HS-27A (cell line): Measurements from ENCODE around the gene SGIP1.

Experiments
- DNase-seq: peaks from one replicate; pipeline ENCODE4 v3.0.0-alpha.2; 2012; ENCODE audit warnings: low read depth, missing footprints

Gene SGIP1

DNA sequence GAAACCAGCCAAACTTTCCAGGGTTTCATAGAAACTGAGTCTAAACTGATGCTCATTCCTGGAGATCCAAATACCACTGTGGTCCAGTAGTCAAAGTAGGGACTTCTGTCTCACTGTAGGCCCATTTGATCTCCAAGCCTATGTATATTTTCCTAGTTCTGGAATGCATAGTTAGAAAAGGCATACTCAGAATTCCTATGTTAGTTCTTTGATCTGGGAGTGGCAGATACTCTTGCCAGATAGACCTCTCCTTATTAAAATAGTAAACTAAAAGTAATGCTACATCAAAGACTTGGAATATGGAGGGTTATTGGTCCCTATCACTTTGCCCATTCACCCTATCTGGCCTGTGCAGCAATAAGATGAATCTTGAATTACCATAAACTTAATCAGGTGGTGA lies 10.4 kb upstream of the SGIP1 start:
- DNase-seq, result no peak

DNA sequence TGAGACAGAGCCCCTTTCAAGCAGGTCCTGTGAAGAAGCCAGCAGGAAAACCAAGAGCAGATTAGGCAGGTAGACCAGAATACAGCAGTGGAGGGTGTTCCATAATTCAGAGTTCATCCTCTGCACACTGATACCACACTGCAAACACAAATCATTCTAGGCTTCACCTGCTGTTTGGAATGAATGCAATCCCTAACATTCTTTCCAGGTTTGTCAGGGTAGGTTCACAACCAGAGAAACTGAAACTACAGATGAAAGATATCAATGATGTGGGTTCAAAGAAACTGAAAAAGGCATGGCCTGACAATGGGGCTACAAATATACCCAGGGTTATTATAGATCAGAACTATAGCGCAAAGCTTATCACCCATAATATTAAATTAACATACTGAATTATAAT lies 8.9 kb upstream of the SGIP1 start:
- no peak for DNase-seq

- no peak for DNase-seq
Observed at GRCh38 chr1:66526036-66526435, 7.9 kb upstream of the SGIP1 start.

DNA sequence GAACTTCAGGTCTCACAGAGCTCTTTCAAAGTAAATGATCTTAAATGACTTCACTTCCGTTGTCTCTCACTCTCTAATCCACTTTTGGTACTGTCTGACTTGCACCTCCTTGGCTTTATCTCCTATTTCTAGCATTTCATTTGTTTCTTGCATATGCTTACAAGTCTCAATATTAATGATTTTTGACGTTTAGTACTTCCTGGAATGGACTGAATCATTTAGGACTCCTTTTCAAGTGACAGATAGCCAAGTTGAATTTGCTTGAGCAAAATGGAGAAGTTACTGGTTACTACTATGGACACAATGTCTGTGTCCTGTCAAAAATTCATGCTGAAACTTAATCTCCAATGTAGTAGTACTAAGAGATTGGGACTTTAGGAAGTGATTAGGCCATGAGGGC lies 7.0 kb upstream of the SGIP1 start:
- DNase-seq, result no peak

DNA sequence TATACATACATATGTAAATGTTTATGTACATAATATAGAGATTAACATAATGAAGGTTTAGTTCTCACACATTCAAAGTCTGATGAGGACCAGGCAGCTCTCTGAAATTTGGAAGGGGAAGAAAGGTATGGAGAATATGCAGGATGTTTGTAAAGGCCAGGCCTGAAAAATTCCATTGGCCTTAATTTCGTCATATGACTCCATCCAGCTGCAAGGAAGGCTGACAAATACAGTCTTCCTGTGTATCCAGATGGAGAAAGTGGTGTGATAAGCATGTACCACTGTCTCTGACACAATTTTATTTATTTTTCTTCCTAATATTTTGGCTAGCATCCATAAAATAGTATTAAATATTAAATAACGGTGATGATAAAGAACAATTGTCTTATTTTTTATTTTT lies 6.3 kb upstream of the SGIP1 start:
- DNase-seq, result peak; percentile 84

DNA sequence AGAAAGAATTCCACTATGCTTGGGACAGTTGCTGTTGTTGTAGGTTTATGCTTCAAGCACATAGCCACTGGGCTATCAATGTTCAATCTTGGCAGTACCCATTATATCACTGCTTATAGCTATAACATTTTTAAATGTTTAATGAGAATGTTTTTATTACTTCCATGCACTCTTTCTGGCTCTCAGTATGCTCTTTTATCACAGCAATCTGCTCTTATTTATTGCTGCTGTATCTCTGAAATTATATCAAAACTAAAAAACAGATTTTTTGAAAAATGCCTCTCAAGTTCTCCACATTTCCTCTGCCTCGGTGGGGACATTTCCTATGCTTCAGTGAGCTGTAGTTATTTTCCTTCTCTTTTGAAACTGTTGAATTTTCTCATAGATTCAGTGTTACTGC lies 5.4 kb upstream of the SGIP1 start:
- DNase-seq, result no peak

- no peak for DNase-seq
Observed at GRCh38 chr1:66532214-66532613, 1.7 kb upstream of the SGIP1 start.

DNA sequence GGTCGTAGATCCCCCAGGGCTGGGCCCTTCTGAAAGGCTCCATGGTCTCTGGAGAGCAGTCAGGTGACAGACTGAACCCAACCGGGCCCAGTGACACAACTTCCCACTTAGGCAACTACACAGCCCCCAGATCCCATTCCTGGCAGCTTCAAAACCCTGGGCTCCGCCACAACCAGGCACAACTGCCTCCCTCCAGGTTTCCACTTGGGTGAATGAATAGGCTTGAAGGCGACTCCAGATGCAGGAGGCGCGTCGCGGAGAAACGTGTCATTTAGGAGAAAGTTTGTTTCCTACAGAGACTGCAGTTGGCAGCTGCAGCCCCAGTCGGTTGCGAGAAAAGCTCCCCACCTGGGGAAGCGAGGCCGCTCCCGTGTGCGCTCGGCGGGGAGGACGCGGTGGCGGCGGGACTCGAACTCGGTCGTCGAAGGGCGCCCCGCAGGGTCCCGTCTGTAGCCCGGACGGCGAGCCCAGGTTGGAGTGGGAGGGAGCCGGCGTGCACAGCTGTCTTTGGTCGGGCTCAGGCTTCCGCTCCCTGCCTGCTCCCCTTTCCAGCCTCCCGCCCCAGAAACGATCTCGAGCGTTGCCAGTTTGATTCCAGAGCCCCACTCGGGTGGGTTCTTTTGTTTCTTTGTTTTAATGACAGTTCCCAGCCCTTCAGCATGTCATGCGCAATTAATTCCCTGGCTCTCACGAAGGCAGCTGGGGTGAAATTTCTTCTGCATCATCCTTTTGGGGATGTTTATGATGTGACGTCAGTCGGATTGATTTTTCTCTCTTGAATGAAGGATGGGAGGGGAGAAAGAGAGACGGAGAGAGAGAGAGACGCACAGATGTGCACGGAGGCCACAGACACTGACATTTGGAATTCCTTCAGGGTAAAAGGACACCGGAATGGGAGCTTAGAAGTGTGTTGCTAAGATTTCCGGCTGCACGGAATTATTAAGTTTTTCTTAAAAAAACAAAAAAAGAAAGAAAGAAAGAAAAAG lies 862 bp upstream of the SGIP1 start:
- peak; percentile 80 for DNase-seq

- DNase-seq, result no peak
Observed at GRCh38 chr1:66535061-66535460, 1.1 kb downstream of the SGIP1 start.

DNA sequence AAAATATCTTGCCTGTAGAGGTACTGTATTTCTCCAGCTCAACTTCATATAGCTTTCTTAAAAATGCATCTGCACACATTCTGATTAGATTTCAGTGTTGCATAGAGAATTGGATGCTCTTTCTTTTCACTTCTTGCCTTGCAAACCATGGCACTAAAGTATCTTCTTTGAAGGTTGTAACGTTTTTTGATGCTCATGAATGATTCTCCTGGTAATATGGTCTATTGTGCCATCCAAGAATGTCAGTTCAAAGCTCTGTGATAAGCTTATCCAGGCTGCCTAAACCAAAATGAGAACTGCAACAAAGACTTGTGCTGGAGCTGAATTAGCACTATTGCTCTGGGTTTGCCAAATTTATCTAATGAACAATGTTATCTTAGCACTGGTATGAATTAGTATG lies 1.9 kb downstream of the SGIP1 start:
- DNase-seq, result no peak

GRCh38 chr1:66537718-66538117 lies 3.8 kb downstream of the SGIP1 start:
- no peak for DNase-seq

DNA sequence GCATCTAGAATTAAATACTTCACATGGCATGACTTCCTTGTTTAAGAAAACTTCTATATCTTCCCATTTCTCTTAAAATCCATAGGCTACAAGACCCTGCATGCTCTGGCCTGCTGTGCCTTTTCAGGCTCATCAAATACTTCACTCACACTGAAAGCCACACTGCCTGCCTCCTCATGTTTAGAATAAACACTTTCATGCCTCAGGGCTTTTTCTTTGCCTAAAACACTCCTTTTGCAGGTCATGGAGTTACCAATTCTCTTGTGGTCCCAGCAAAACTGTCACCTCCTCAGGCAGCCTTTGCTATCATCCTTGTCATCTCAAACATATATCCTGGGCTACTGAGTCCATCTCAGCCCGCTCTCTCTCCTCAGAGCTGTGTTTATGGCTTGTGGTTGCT lies 5.5 kb downstream of the SGIP1 start:
- no peak for DNase-seq

DNA sequence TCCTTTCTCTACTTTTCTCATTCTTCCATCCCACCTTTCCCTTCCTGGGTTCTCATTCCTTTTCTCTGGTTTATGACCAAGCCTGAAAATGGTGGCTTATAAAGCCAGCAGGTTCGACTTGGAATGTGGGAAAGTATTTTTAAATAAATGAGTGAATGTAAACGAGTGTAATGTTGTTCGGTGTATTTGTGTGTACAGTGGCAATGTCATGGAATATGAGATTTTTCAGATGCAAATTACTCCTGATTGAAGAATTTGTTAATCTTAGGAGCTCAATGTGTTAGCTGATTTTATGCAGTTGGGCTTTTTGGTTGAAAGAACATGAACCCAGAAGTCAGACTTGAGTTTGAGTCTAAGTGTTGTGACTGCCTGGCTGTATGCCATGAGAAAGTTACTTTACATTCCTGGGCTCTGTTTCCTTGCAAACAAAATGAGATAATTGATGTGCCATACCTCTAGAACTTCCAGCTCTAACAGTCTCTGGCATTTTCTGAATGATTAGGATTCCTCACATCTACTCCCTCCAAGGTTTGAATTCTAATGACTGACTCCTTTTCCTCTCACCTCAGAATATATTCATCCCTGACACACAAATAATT lies 6.6 kb downstream of the SGIP1 start:
- DNase-seq, result peak; percentile 78

DNA sequence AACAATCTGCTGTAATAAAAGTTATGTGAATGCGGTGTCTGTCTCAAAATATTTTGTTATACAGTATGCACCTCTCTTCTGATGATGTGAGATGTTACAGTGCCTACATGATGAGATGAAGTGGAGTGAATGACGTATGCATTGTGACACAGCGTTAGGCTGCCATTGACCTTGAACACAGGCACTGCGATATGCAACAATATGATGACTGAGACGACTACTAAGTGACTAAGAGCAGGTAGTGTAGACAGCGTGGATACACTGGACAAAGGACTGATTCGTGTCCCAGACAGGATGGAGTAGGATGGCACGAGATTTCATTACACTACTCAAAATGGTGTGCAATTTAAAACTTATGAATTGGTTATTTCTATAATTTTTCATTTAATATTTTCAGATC lies 8.4 kb downstream of the SGIP1 start:
- no peak for DNase-seq

DNA sequence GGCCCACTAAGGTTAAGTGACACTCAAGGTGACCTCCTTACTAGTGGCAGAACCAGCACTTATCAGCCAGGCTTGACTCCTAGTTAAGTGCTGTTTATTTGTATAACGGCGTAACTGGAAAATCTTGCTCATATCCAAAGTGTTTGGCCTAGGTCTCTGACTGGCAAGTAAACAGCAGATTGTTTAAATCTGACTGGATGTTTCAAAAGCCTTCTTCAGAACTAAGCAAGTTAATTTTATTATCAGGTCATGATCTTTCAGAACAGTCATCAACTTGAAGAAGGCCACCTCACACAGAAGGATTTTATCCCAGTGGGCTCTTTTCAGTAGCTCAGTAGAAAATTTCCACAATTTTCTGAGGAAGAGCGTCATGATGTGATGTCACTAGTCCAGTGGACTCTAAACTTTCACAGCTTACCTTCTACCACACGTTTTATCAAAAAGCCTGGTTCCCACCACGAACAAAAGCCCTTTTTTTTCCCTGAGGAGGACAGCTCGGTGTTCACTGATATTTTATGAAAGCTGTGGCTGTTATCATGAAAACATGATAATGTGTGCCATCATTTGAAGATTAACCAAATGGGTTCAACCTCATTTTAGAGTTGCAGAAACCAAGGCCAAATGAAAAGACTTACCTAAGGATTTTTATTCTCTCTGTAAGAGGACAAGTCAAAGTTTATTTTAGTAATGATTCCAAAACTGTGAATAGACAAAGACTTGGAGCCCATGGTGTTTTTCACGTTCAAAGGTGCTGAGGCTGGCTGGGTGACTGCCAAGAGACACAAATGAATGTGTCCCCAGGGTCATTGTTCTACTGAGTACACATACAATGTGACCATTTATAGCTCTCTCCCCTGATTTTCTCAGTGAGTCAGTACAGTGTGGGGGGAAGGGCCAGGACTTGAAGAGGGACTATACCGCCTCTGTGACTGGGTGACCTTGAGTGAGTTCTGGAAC lies 9.1 kb downstream of the SGIP1 start:
- DNase-seq, result peak; percentile 69

DNA sequence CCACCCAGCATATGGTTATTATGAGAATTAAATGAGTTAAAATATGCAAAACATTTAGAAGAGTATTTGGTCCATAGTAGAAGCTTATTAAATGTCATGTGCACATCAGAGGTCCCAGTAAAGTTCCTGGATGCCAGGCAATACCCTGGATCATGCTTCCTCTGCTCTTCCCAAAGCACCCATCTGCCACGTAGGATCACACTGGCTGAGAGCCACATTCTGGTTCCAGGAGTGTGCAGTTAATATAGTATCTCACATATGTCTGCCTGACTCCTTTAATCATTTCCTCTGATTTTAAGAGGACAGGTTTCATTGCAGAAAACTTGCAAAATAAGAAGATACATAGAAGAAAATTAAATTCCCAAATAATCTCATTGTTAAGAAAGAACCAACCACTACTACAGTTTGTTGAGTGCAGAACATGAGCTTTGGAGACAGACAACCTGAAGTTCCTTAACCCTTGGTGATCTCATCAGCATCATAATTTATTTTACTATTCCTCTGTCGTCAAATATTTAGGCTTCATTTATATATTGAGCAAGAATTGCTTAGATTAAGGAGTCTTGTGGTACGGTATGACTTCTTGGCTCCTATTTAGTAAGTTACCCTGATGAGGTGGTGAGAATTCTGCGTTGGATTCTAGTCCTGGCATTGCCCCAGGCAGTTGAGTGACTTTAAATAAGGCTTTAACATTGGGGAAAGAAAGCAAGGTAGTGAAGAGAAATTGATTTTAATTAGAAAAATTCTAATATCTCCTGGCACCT lies 12.3 kb downstream of the SGIP1 start:
- no peak for DNase-seq

GRCh38 chr1:66549017-66549416 lies 15.1 kb downstream of the SGIP1 start:
- no peak for DNase-seq

DNA sequence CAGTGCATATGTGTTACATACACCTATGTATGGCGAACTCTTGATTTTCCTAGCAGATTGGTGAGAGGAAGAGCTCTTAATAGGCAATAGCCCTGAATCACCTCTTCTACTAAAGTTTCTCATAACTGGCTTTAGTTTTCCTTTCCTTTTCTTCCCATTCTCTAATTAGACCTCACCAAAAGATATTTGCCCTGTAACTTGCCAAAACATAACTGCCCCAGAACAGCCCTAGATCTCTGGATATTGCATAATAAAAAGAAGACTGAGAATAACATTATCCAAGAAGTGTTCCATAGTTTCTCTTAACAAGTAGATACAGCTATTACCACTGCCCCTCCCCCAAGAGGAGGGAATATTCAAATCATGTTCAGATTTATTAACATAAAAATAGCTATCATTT lies 16.3 kb downstream of the SGIP1 start:
- no peak for DNase-seq

- no peak for DNase-seq
Observed at GRCh38 chr1:66552287-66552686, 18.3 kb downstream of the SGIP1 start.

- no peak for DNase-seq
Observed at GRCh38 chr1:66552829-66553228, 18.9 kb downstream of the SGIP1 start.

- DNase-seq, result no peak
Observed at GRCh38 chr1:66553846-66554245, 19.9 kb downstream of the SGIP1 start.

GRCh38 chr1:66556161-66556611 lies 22.2 kb downstream of the SGIP1 start:
- DNase-seq, result no peak
